Erythroblast (primary cell): Measurements from ENCODE around the gene TREX2.

Source experiments
- DNase-seq, 2 experiments: peaks; one replicate each; lab custom pipeline; 2025; lab: John Stamatoyannopoulos, UW
- GATA1 ChIP-seq: IDR thresholded peaks from 2 replicates; pipeline ENCODE4 v1.6.1; 2011; ENCODE audit warnings: low read depth, mild to moderate bottlenecking, control low read depth, low read length, moderate library complexity
- POLR2A ChIP-seq: IDR thresholded peaks from 2 replicates; pipeline ENCODE4 v1.6.1; 2011; ENCODE audit warnings: mild to moderate bottlenecking, low read length

The TREX2 gene

DNA sequence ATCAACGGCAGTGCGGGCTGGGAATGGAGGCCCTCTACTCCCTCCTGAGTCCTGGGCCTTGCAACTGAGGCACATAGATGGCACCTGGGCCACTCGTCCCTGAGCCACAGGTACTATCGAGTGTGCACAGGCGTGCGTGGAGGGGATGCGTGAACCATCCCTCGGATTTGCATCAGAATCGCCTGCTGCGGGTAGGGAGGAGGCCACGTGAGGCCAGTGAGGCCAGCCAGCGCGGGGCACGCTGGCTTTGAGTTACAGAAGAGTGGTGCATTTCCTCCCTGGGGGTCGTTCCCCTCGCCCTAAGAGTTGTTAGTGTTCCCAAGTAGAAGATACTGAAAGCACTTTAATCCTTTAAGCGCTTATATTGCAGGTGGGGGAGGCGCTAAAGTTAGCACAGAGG is 24.0 kb downstream of the TREX2 start:
- DNase-seq = no peak
- TF ChIP-seq POLR2A (no peak), GATA1 (no peak)

DNA sequence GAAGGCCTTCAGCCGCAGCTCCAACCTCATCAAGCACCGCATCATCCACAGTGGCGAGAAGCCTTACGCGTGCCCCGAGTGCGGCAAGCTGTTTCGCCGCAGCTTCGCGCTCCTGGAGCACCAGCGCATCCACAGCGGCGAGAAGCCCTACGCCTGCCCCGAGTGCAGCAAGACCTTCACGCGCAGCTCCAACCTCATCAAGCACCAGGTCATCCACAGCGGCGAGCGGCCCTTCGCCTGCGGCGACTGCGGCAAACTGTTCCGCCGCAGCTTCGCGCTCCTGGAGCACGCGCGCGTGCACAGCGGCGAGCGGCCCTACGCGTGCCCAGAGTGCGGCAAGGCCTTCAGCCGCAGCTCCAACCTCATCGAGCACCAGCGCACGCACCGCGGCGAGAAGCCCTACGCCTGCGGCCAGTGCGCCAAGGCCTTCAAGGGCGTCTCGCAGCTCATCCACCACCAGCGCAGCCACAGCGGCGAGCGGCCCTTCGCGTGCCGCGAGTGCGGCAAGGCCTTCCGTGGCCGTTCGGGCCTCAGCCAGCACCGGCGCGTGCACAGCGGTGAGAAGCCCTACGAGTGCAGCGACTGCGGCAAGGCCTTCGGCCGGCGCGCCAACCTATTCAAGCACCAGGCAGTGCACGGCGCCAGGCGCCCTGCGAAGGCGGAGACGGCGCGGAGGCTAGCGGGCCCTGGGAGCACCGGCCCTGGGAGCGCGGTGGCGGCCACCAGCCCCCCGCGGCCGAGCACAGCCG is 24.8 kb downstream of the TREX2 start:
- DNase-seq = no peak
- TF ChIP-seq GATA1 (no peak), POLR2A (no peak)

DNA sequence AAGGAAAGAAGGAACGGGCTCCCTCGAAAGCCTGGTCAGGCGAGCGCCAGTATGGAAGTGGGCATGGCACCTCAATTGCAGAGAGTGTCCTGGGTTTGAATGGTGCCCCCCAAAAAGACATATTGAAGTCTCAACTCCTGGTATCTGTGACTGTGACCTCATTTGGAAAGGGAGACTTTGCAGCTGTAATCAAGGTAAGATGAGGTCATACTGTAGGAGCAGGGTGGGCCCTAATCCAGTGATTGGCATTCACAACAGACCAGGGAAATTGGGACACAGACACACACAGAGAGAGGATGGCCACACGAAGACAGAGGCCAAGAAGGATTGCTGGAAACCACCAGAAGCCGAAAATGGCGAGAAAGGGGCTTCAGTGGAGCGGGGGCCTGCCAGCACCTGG is 28.2 kb downstream of the TREX2 start:
- DNase-seq = no peak
- TF ChIP-seq POLR2A (no peak), GATA1 (no peak)

DNA sequence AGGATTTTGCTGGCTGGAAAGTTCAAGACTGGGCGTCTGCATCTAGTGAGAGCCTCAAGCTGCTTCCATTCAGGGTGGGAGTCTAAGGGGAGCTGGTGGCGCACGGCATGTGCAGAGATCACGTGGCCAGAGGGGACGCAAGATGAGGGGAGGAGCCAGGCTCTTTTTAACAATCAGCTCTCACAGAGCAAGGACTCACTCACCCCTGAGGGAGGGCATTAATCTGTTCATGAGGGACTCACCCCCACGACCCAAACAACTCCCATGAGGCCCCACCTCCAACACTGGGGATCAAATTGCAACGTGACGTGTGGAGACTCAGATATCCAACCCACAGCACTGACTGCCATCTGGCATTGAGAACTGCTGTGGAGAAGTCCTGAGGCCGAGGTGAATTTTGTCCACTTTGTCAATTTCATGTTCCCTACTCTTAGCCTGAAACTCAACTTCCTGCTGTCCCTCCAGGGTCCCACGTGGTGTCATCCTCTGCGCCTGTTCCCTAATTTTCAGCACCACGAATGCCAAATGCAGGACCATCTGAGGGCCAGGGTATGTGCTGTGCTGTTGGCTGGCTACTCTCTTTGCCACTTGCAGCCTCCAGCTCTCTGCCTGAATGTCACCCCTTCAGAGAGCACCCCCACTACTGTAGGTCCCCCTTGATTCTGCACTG is 28.9 kb downstream of the TREX2 start:
- no peak for TF ChIP-seq POLR2A
- no peak for TF ChIP-seq GATA1
- no peak for DNase-seq

DNA sequence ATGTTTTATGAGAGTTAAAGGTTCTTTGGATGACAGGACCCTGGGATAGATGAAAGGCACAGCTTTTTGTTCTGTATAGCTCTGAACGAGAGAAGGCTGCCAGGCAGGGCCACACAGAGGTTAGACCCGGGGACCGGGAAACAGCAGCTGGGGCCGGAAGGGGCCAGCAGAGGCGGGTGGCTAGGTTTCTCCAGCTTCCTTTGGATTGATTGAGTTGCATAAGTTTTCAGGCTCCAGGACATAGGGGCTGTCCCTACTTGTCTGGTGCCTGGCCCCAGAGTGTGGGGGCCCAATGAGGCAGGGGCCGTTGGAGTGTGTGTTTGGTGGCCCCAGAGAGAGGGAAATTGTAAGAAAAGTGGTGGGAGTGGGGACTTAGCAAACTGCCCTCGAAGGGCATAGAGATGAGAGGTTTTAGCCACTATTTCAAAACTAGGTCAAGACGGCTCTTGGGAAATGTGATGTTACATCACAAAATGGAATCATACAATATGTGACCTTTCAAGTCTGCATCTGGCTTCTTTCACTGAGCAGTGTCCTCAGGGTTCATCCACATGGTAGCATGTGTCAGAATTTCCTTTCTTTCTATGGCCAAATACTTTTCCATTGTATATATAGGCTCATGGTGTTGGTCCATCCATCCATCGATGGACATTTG is 30.9 kb downstream of the TREX2 start:
- no peak for DNase-seq

DNA sequence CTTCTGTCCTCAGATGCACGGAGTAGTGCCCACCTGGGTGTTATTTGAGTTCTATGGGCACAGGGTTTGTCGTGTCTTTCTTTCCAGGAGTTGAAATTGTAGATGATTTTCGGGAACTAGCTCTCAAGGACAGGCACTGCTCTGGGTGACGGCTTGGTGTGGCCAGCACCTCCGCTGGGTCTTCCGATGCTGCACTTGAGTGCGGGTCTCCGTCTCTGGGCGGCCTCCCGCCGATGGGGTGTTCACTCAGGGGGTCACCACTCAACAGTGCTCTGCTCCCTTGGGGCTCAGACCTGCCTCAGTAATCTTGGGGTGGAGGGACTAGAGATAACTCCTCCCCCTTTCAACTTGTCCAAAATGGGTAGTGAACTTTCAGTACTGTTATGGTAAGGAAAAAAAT is 32.1 kb downstream of the TREX2 start:
- no peak for DNase-seq
- TF ChIP-seq GATA1 = no peak
- TF ChIP-seq POLR2A = no peak

More for the DNA sequence above, 30.9 kb downstream of the TREX2 start:
- TF ChIP-seq GATA1 (no peak), POLR2A (no peak)

DNA sequence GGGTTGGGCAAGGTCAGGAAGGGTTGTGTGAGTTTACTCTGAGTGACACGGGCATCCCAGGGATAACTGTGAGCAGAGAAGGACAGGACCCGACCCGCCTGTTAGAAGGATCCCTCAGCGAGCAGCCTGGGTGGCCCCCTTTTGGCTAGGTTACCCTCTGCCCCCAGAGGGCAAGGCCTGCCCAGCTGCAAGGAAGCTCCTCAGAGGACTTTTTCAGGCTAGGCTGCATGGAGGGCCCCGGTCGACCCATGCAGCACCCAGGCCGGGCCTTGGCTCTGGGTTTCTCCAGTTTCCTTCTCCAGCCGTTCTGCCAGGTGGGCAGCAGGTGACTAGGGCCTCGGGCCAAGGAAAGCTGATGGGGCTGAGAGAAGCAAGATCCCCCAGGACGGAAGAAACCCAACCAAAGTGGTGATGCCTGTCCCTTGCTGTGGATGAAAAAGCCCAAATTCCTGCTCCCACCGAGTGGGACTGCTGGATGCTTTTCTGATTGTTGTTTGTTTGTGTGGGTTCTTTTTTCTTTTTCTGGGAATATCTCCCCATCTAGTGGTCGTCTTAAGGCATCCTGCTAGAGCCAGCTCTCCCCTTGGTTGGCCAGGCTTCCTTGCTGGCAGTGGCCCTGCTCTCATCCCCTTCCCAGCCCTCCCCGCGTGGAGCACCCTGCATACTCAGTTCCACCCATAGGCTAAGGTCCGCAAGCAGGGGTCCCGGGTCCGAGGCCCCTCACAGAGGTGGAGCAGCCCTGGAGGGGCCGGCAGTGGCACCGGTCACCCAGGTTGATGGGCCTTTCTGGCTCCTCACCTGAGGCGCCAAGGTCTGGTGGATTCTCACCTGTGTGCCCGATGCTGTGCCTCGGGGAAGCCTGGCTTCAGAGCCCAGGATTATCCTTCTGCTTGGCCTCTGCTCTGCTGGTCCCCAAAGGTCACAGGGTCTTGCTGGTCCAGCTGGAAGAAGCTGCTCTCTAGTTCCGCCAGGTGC is 32.8 kb downstream of the TREX2 start:
- no peak for DNase-seq
- no peak for TF ChIP-seq GATA1
- no peak for TF ChIP-seq POLR2A

DNA sequence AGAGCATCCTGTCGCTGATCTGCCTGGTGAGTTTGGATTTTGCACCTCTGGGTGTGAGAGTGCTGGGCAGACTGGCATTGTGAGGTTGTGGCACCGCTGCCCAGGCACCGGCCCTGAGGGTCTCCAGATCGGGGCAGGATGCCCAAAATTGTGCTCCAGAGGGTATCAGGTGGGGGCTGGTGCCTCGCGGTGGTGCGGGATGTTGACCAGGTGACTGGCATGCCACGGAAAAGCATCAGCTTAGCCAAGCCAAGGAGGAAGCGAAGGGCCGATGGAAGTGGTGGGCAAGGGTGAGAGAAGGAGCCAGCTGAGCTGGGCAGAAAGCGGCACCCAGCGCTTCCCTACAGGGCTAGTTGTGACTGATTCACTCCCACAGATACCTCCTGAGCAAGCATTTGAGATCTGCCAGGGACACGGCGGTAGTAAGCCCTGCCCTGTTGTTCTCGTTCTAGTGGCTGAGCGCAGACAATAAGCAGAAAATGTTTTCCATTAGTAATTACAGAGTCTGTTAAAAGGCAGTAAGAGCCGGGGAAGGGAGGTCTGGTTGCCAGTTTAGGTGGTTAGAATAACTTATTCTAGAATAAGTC is 33.8 kb downstream of the TREX2 start:
- no peak for TF ChIP-seq POLR2A
- TF ChIP-seq GATA1 = no peak
- no peak for DNase-seq

DNA sequence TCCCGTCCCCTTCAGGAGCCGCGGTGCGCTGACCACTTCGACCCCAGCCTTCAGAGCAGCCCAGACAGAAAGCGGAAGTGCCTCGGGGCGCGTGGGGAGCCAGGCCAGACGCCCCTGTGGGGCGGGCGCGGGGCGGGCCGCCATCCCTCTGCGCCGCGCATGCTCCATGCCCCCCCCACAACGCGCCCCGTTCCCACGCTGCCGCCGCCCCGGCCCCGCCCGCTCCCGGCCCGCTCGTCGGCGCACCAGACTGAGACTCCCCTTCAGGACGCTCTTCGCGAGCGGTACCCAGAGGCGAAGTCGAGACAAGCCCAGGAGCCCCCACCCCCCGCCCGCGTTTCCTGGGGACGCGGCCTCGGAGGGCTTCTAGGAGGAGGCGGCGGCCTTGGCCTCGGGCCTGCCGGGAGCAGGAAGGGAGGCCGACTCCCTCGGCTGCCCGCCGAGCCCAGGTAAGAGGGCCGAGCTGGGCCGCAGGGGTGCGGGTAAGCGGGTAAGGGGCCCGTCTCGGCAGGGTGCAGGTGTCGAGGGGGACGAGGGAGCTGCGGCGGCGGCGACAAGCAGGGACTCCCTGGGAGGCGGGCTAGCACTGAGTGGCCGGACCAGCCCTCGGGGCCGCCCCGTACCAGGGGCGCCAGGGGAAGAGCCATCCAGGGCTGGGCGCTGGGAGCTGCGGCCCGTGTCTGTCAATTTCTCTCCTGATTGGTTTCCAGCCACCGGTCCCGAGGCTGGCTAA is 34.4 kb downstream of the TREX2 start, which contains the start of gene ZFP92:
Gene ZFP92, plus strand, starts transcription at position 218 of the 733 bp plus-strand sequence. CDS start 6,851 bp downstream, outside the sequence.
- no peak for DNase-seq
- TF ChIP-seq GATA1 (no peak), POLR2A (no peak)

DNA sequence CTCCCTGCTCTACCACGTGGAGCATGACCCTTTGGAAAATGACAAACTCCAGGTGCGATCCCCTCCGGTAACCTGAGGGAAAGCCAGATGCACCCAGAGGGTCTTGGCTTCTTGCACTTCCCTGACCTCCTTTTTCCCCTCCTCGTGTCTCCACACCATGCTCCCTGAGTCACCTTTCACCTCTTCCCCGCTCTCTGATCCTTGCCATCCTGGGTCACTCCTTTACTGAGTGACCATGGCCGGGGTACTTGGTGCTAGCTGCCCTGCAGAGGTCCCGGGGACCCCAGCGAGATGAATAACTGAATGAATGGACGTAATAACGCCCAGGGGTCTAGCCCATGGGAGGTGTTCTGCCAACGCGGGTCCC is 35.0 kb downstream of the TREX2 start:
- TF ChIP-seq GATA1 = no peak
- TF ChIP-seq POLR2A = no peak
- no peak for DNase-seq

DNA sequence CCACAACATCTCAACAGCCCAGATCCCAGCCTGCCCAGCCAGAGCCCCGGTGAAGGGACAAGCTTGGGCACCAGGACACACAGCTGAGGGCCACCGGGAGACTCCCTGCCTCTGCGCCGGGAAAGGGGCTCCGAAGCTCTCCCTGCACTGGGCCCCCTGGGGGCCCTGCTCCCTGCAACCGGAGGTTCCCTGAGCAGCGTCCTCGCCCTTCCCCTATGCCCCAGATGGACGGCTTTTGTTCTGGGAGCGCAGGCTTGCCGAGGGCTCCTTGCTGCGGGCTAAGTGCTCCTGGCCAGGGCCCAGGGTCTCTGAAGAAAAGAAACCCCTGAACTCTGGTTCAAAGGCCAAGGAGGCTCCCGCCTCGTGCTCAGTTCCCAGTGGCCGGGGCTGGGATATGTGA is 35.5 kb downstream of the TREX2 start:
- no peak for DNase-seq
- TF ChIP-seq GATA1 (no peak), POLR2A (no peak)

DNA sequence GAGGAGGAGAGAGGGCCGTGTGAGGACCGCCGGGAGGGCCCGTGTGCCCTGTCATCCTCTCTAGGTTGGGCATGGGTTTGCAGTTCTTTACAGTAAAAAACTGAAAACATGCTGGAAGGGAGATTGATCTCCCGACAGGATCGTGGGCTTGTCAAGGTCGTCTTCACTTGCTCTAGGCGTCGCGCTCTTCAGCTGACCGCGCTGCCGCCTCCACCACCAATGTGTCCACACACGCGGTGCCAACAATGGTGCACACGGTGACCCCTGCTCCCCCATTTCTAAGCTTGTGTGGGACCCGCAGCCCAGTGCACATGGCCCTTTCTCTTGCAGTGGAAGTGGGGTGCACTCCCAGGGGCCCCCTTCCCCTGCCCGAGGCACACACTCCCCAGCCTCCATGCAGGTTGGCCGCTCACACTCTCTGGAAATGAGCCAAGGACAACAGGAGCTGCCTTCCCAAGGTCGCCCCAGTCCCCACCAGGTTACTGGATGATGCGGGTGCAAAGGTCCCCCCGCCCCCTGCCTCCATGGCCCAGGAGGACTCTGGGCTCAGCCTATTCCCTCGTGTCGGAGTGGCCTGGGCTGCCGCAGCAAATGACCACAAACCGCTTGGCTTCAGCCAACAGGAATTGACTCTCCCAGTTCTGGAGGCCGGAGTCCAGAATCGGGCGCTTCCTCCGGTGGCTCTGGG is 36.3 kb downstream of the TREX2 start:
- TF ChIP-seq POLR2A (no peak), GATA1 (no peak)
- DNase-seq = no peak
